Spleen (tissue), 11 donors: ENCODE data around the gene SMLR1. TPM values are rescaled to one million over a fixed set of nuclear protein-coding genes. Genes with fewer than 3 reads are reported as not detected.

ENCODE experiments used
- DNase-seq: peaks from one replicate; pipeline ENCODE4 v3.0.0-alpha.2; 2020
- H3K27ac ChIP-seq, 8 donors: fragments of 200-600 bp; sonication (generic) in 7 of 8; 1 replicate in 4 of 8; 2 replicates in 4 of 8; pipeline versions ENCODE4 v1.5.0 to v1.8.0; 2016 to 2021; ENCODE audit warnings: inconsistent platforms in 4 of 8, mild to moderate bottlenecking in 4 of 8, moderate library complexity in 1 of 8
- H3K27me3 ChIP-seq, 7 donors: fragments of 200-600 bp; sonication (generic) in 6 of 7; replicated peaks in 1 of 7; 1 replicate in 4 of 7; 2 replicates in 3 of 7; pipeline versions ENCODE4 v1.5.0 to v1.8.0; 2016 to 2021; ENCODE audit warnings: inconsistent platforms in 3 of 7, mild to moderate bottlenecking in 1 of 7
- H3K36me3 ChIP-seq, 6 donors: fragments of 200-600 bp; sonication (generic) in 5 of 6; 1 replicate in 4 of 6; 2 replicates in 2 of 6; pipeline versions ENCODE4 v1.5.0 to v1.8.0; 2016 to 2021; ENCODE audit warnings: inconsistent platforms in 2 of 6
- H3K4me1 ChIP-seq, 6 donors: fragments of 200-600 bp; sonication (generic) in 5 of 6; 1 replicate in 3 of 6; 2 replicates in 3 of 6; pipeline versions ENCODE4 v1.5.0 to v1.8.0; 2016 to 2021; ENCODE audit warnings: inconsistent platforms in 3 of 6
- H3K4me3 ChIP-seq, 8 donors: fragments of 200-600 bp; sonication (generic) in 7 of 8; 1 replicate in 4 of 8; 2 replicates in 4 of 8; pipeline versions ENCODE4 v1.5.0 to v1.8.0; 2016 to 2021; ENCODE audit warnings: inconsistent platforms in 4 of 8, mild to moderate bottlenecking in 4 of 8, moderate library complexity in 2 of 8
- H3K9me3 ChIP-seq, 8 donors: fragments of 200-600 bp; sonication (generic) in 7 of 8; 1 replicate in 4 of 8; 2 replicates in 4 of 8; pipeline versions ENCODE4 v1.5.0 to v1.8.0; 2016 to 2021; ENCODE audit warnings: inconsistent platforms in 4 of 8
- CTCF ChIP-seq, 11 experiments: fragments of 200-600 bp in 7 of 11; fragments of 450-650 bp in 4 of 11; sonication (generic) in 4 of 11; IDR thresholded peaks in 8 of 11; conservative IDR thresholded peaks in 3 of 11; 1 replicate in 7 of 11; 2 replicates in 4 of 11; pipeline versions ENCODE4 v1.4.0 to v1.8.0; 2016 to 2021; ENCODE audit warnings: antibody characterized with exemption in 11 of 11, inconsistent platforms in 4 of 11, mild to moderate bottlenecking in 1 of 11
- POLR2A ChIP-seq, 3 donors: fragments of 450-650 bp; IDR thresholded peaks; one replicate each; pipeline ENCODE4 v1.5.1; 2017; ENCODE audit warnings: antibody characterized with exemption in 3 of 3, mild to moderate bottlenecking in 1 of 3
- POLR2AphosphoS5 ChIP-seq, 3 donors: sonication (generic); formaldehyde crosslinking; IDR thresholded peaks; one replicate each; pipeline ENCODE4 v1.5.1; 2017; ENCODE audit warnings: antibody characterized with exemption in 3 of 3
- WGBS, 5 donors: extraction: QIAGEN DNeasy Blood & Tissue Kit in 3 of 5; methylation state at CpG; one replicate each; pipeline versions ENCODE4 v1.1.5 to v1.1.7; 2013 to 2018; 5-methylcytosine and 5-hydroxymethylcytosine counted together
- intact Hi-C: fragments of 100-400 bp; cut with DNase I; formaldehyde crosslinking; loops from one replicate; pipeline ENCODE4 v1.15.0; 2023; ENCODE audit warnings: low total_unique reads
- polyA plus RNA-seq, 3 donors: library from polyadenylated mRNA; stranded (reverse); fragments of 200-250 nt; gene quantifications; one replicate each; pipeline ENCODE4 v1.2.1, GENCODE V29; 2013
- total RNA-seq, 7 donors: library from RNA; depleted of rRNA in 3 of 7; stranded (reverse); fragments of >200 nt in 3 of 7; fragmentation: NEBNext Ultra II Directional in 4 of 7; extraction: Animal tissue kit (Norgen Biotek cat#: 25700) in 4 of 7; gene quantifications; one replicate each; pipeline versions ENCODE4 v1.1.0 to v1.2.1, GENCODE V29; 2016 to 2021
- donor health status: healthy with polysubstance abuse.
- donor health status: DM: no; HTN: no; CAD: no; lungs with moderate emphysema.
- donor health status: DM: no; HTN: no; CAD: no.
- donor health status: Bipolar disorder and iron deficiency.
- donor health status: healthy.
- donor health status: DM: no; HTN: no; CAD: no.
- donor health status: DM: yes; HTN: yes; CAD: no.

Gene SMLR1
- total and polyA plus RNA-seq, 10 donors, result not detected

GRCh38 chr6:130858498-130859160 is 31.4 kb downstream of the SMLR1 start:
- H3K27me3 ChIP-seq, result no peaks in the 10 kb centered on the region
- H3K4me3 ChIP-seq, result no peak overlapping the region
- H3K9me3 ChIP-seq, result no peaks in the 10 kb centered on the region
- H3K27ac ChIP-seq, result no peak overlapping the region
- TF ChIP-seq CTCF (IDR thresholded peaks at IDR 0.05 in 8 of 11, conservative IDR thresholded peaks at IDR 0.05 in 3 of 11) (no peak), POLR2AphosphoS5 (IDR thresholded peaks at IDR 0.05) (no peak), POLR2A (IDR thresholded peaks at IDR 0.05) (no peak)
- H3K36me3 ChIP-seq, result peaks cover 0 to 70% (median 3%) of the 10 kb centered on the region in 6 donors
- DNase-seq, result no peak
- no peaks in the 10 kb centered on the region for H3K4me1 ChIP-seq
- WGBS, 5 donors, result 70 to 84% (median 76%) methylated on average over 2 of the region's 2 CpGs
- intact Hi-C loops, result no loop called here

GRCh38 chr6:130859161-130859867 is 32.1 kb downstream of the SMLR1 start:
- H3K4me3 ChIP-seq, result no peak overlapping the region
- peaks cover 0 to 75% (median 7%) of the 10 kb centered on the region in 6 donors for H3K36me3 ChIP-seq
- H3K9me3 ChIP-seq, result no peaks in the 10 kb centered on the region
- H3K4me1 ChIP-seq, result no peaks in the 10 kb centered on the region
- intact Hi-C loops, result no loop called here
- no peak overlapping the region for H3K27ac ChIP-seq
- no peak for DNase-seq
- WGBS, 5 donors, result 91 to 97% (median 94%) methylated on average over 11 of the region's 11 CpGs
- TF ChIP-seq POLR2AphosphoS5 (IDR thresholded peaks at IDR 0.05) (no peak), POLR2A (IDR thresholded peaks at IDR 0.05) (no peak), CTCF (IDR thresholded peaks at IDR 0.05 in 8 of 11, conservative IDR thresholded peaks at IDR 0.05 in 3 of 11) (no peak)
- H3K27me3 ChIP-seq, result no peaks in the 10 kb centered on the region

GRCh38 chr6:130862370-130862769 is 35.2 kb downstream of the SMLR1 start:
- H3K4me1 ChIP-seq, result no peaks in the 10 kb centered on the region
- intact Hi-C loops, result no loop called here
- 72 to 98% (median 90%) methylated on average over 2 of the region's 2 CpGs for WGBS, 5 donors
- no peak overlapping the region for H3K27ac ChIP-seq
- no peak overlapping the region for H3K4me3 ChIP-seq
- H3K27me3 ChIP-seq, result no peaks in the 10 kb centered on the region
- H3K36me3 ChIP-seq, result peaks cover 0 to 96% (median 10%) of the 10 kb centered on the region in 6 donors
- TF ChIP-seq POLR2A (IDR thresholded peaks at IDR 0.05) (no peak), POLR2AphosphoS5 (IDR thresholded peaks at IDR 0.05) (no peak), CTCF (IDR thresholded peaks at IDR 0.05 in 8 of 11, conservative IDR thresholded peaks at IDR 0.05 in 3 of 11) (no peak)
- H3K9me3 ChIP-seq, result no peaks in the 10 kb centered on the region
- DNase-seq, result no peak
